Measurements from ENCODE around the gene IGDCC3.

IGDCC3 gene

DNA sequence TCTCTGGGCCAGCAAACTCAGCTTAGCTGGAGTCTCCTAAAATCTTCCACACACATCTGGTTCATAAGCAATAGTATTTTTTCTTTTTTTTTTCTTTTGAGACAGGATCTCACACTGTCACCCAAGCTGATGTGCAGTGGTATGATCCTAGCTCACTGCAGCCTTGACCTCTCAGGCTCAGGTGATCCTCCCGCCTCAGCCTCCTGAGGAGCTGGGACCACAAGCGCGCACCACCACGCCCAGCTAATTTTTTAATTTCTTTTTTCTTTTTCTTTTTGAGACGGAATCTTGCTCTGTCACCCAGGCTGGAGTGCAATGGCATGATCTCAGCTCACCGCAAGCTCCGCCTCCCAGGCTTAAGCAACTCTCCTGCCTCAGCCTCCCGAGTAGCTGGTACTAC lies 39.0 kb downstream of the IGDCC3 start:
- no peak for DNase-seq

DNA sequence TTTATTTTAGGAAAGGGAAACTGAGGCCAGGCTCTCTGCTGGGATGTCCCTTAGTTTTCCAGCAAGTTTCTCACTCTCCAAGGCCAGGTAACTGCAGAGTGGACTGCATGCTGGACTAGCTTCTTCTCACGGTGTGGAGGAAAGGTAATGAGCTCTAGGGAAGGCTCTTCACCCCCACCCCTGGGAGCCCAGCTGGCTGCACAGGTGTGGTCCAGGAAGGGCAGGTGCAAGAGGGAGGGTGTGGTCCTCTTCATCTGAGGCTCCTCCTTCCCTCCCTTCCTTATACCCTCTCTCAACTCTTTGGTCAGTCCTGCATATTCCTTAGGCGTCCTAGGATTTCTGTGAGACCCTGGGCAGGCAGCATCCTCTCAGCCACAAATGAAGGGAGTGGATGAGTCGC lies 39.4 kb downstream of the IGDCC3 start:
- no peak for DNase-seq

DNA sequence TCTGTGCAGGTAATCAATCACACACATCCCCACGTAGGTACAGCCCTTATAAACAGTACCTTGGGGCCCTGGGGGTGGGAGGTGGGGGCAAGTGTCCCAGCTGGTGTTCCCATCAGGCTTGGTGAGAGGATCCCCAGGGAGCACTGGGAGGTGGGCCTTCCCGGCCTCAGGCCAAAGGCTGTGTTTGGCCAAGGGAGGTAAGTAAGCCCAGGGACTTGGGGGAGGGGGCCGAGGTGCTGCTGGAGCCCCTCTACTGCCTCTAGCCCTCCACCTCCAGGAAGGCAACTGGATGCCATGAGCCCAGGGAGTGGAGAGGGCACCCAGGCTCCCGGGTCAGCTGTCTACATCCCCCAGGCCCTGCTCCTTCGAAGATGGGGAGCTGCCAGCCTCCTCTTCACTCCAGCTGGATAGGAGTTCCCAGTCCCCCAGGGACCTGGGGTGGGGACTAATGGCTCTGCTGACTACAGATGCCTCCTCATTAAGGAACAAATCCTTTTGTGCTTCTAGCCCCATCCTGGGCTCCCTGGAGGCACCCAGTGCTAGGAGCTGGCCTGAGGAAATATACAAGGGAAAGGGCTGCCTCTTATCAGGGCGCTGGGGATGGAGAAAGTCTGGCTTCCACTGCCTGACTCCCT lies 40.2 kb downstream of the IGDCC3 start:
- peak; percentile 68 for DNase-seq

DNA sequence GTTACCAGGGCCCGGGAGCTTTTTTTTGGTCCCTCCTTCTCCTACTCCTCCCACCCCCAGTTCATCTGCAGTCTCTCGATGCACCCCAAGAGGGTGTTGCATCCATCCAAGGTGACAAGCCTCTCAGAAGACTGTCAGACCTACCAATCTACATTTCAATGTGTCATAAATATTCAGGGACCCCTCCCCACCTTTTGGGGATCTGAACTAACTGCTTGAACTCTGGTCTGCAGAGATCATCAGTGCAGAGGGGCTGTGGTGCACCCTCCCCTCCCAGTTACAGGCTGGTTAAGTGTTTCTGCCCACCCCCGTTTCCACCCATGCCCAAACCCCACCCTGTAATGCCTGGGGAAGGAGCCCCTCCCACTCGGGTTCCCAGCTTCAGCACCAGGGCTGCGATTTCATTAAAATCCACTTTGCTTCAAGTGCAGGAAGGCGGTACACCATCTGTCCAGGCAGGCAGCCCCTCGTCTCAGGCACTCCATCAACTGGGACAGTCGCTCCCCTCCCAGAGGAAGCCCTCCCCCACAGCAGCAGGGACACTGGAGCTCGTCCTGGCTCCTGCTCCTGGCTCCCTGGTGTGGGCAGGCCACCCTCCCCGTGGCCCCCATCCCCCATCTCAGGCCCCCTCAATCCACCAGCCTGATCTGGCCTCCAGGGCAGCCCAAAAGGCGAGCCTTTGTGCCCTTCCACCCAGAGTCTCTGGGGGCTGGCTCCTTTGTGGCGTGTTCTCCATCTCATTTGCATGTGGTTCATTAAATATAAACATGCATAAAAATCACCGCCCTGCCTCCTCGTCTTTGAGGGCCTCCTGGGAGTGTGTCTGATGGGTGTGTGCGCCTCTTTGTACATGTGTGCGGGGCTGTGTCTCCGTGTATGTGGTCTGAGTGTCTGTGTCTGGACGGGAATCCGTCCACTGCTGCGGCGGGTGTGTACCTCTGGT lies 41.0 kb downstream of the IGDCC3 start:
- DNase-seq, result peak; percentile 59

DNA sequence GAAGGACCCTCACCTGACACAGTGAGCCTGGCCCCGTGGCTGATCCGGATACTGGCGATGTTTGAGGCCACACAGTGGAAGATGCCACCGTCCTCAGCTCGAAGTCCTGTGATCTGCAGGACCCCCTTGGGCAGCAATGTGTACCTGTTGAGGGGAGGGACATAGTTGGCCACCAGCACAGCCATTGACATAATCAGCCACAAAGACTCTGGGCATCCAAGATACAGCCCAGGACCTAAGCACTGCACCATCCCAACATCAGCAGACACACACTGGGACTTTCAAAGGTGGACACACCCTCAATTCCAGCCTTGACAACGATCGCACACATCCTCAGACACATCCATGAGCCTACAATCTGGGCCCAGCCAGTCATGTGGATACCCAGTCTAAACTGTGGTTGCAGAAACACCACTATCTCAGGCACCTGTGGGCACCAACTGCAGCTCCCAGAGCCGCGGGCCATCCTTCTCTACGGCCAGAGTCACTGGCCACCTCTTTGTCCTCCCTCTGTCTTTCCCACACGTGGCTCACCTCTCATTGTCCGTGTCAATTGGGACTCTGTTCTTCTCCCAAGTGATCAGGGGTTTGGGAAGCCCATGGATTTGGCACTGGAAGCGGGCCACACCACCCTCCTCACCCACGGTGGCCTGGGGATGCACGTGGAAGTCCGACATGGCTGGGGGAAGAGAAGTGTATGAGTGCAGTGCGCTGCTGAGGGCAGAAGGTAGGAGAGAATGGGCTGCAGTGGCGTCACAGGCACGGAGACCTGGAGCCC lies 42.3 kb downstream of the IGDCC3 start:
- no peak for DNase-seq

DNA sequence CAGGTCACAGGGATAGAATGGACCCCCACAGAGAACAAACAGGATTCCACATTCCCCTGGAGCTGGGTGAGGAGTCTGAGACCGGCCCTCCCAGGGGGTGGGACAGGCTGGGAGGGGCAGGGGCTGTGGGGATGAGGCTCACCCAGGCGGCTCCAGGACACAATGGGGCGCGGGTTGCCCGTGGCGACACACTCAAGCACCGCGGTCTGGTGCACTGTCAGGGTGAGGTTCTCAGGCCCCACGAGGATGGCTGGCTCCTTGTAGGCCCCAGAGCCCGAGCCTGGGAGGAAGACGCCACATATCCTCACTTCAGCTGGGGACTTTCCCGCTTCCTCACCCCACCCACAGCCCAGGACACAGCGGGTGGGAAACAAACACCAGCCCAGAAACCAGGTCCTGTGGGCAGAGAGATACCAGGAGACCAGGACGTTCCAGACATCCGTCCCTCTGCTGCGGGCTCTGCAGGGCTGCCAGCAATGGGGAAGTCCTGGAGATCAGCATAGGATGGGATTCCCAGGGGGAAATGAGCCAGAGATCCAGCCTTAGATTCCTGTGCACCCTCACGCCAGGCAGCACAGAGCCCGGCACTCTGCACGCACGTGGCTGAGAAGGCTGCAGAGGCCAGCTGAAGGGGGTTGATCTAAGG lies 43.1 kb downstream of the IGDCC3 start:
- peak; percentile 56 for DNase-seq

DNA sequence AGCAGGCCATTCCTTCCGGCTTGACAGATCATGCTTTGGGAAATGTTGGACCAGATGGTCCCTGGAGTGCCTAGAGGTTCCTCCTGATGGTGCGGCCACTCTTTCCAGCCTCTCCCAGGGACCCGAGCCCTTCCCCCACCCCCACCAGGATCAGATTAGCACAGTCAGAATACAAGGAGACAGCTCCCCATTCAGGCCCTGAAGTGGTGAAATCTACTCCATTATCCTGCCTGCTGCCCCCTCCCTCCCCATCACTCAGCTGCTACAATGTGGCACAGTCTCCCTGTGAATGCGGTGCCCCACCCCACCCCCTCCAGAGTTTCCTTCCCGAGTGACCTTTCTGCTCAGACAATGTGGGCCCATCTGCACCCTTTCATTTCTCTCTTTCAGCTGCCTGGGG lies 43.9 kb downstream of the IGDCC3 start:
- peak; percentile 61 for DNase-seq

DNA sequence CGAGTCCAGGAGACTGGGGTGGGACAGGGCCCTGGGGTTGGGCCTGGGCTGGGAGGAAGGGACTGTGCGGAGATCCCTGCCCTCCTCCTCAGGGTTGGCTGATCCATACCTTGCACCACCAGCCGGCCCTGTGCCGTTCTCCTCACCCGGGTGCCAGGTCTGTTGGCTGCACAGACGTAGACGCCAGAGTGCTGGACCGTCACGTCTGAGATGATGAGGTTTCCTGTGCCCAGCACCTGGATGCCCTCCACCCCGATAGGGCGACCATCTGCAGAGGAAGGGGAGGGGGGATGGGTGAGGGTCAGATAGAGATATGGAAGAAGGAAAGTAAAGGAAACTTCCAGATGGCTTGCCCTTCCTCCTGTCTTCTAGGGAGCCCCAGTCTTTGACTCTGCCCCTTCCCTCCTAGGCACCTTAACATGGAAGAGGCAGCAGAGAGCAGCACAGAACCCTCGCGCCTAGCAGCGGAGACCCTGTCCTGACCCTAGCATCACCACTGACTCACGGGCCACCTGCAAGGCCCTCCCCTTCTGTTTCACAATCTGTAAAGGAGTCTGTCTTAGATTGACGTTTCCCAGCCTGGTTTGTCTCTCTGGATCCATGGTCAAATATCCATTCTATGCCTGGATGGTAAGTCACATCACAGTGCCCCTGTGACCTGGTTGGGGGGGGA lies 44.5 kb downstream of the IGDCC3 start:
- no peak for DNase-seq

DNA sequence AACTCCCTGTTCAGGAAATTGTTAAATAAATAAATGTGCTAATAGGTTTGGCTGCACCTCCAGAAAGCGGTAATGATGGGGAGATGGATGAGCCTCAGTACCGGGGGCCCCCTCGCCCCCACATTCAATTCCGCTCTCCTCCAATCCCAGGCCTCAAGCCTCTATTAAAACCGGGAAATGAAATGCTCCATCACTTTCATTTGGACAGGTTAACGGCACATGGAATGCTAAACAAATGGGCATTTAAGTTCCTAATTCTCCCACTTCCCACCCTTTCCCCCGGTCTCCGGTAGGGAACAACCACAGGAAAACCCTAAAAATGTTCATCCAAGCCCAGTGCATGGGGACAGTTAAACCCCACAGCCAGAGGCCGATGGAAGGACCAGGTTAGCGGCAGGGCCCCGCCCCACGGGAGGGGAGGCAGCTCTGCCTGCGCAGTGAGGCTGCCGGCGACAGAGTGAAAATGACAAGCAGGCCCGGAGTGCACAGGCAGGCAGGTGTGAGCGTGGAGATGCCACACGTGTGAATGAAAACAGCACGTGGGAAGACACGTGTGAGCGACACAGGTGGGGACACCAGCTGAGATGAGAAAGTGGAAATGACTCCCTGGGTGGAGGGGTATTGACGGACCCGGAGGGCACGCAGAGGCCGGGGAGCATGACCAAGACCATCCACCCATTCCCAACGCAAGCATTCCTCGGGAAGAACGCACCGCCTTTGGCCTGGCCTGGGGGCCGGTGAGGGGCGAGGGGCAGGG lies 45.2 kb downstream of the IGDCC3 start:
- no peak for DNase-seq

DNA sequence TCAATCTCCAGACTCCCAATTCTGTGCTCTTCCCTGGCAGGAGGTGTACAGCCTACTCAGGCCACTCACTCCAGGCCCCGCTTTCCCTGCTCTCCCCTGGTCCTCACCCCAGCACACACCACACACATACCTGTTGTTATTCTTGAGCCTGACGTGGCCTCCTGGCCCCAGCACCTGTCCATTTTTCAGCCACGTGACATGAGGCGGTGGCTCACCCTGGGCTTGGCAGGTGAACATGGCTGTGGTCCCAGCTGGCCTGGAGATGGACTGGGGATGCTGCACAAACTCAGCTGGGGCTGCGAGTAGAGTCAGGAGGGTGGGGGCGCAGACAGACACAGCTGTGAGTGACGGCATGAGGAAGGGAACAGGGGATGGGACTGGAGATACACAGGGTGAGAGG lies 46.0 kb downstream of the IGDCC3 start:
- DNase-seq, result no peak

DNA sequence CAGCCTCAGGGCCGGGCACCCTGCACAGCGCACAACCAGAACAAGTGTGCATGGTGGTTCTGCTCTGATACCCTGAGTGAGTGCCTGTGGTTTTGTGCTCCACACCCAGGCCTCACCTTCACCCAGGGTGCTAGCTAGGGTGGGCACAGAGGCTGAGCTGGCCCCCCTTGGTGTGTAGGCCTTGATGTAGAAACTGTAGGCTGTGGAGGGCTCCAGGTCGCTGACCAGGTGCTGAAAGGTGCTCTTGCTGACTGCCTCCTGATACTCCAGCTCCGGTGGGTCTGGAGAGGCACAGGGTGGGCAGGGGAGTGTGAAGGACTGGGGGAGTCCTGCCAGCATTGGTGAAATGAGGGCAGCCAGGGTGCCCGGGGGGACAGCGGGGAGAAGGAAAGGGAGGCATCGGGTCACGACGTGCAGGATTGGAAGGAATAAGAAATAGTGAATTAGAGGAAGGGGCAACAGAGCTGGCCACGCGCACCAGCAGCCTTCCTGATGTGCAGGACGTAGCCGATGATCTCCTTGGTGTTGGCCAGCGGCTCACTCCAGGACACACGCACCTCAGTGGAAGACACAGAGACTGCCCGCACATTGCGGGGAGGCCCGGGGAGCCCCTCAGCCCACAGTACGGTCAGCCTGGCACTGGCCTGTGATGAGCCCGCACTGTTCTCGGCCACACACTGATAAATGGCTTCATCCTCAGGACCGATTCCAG lies 46.7 kb downstream of the IGDCC3 start:
- DNase-seq, result no peak

DNA sequence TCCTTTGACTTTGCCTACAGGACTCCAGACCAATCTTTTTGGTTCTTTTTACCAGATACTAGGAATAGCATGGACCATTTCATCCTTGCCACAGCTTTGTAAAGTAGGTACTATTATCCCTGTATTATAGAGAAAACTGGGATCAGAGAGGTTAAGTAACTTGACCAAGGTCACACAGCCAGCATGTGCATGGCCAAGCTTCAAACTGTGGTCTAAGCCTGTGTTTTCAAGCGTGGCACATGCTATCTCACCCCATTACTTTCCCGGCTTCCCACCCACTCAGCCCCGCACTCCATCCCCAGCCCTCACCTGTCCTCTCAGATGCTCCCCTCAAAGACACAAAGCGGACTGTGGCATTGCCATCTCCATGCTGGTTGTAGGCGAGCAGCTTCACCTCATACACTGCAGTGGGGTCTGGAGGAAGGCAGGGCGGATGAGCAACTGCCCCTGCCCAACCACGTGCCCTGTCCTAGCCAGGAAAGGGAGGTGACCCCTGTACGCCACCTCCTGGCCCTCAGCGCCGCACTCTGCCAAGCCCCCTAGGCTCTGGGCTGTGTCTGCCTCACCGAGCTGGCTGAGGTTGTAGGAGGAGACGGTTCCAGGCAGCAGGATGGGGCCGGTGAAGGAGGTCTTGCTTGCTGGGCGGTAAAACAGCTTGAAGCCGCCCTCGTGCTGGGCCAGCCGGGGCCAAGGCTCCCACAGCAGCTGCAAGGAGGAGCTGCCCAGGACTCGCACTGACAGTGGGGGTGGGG lies 47.6 kb downstream of the IGDCC3 start:
- DNase-seq, result no peak

DNA sequence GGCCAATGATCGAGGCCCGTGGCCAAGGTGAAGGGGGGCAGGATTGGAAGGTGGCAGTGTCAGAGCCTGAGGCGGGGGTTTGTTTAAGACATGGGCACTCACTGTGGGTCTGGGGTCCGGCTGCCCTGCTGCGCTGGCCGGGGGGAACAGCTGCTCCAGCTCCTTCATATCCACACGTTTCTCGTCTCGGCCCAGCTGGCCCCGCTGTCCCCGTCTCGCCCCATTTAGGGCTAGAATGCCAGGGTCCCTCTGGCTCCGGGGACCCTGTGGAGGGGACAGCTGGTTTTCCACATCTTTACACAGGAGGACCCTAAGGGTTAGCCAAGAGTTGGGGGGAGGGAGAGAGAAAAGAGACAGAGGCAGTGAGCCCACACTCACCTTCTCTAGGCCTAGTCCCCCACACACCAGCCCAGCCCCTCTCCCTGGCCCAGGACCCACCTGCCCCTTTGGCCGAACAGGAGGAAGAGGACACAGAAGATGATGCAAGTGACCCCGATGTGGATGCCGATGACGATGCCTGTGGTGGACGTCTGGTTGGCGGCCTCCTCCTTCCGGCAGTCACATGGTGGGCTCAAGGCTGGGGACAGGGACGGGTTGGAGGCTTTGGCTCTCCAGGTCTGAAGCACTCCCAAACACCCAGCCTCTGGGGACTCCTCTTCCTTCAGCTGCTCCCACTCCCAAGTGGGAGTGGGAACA lies 48.4 kb downstream of the IGDCC3 start:
- no peak for DNase-seq

DNA sequence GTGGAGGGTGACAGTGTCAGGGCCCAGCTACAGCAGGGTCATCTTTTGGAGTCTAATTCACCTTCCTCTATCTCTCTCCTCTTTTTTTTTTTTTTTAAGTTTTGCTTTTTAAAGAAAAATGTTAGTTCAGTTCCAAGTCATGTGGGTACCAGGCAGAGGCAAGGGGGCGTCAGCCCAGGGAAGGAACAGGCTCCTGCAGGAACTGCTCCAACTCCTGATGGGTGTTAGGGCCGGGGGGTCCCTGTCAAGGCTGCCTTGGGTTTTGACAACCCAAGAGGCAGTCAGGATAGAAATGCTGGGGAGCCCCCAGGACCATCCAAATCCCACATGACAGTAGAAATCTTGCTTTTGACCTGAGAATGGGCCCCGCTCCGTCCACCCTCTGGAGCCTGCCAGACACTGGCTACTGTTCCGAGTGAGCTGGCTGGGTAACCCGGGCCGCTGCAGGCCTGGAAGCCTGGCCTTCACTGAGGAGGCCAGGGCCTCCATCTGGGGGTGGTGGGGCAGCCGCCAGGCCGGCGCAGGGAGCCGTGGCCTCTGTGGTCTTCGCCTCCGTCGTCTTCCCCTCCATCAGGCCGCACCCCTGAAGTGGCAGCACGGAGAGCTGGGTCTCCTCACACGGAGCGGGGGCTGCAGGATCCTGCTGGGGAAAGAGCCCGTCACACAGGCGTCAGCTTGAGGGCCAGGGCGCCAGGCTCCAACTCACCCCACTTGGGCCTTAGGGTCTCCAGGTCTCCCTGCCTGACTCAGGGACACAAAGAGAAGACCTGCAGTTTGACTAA lies 49.1 kb downstream of the IGDCC3 start:
- DNase-seq, result no peak

DNA sequence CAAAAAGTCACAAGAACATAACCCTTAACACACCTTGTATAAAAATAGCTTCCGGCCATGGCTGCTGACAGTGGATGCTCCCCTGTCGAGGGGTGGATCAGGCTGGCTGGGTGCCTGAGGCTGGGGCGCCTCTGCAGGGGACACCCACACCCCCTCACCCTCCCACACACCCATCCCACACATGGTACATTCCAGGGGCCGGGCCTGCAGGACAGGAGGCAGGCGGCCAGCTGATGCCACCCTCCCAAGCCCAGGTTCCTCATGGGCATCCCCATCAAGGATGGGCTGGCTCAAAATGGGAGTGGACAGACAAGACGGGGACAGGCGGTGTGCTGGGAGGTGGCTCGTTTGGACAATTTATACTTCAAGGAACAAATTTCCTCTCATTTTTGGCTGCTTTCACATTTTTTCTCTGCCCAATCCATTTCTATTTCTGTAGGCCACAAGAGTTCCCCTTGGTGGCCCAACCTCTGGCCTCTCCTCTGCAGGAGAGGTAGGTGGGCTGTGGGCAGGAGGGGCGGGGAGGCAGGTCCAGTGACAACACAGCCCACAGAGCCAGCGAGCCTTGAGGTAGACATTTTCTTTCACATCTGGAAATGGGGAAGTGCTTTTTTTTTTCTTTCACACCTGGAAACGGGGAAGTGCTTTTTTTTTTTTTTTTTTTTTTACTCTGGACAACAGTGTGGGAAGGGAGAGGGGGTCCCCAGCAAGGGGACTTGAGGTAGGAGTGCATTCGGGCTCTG lies 50.0 kb downstream of the IGDCC3 start:
- DNase-seq, result no peak

DNA sequence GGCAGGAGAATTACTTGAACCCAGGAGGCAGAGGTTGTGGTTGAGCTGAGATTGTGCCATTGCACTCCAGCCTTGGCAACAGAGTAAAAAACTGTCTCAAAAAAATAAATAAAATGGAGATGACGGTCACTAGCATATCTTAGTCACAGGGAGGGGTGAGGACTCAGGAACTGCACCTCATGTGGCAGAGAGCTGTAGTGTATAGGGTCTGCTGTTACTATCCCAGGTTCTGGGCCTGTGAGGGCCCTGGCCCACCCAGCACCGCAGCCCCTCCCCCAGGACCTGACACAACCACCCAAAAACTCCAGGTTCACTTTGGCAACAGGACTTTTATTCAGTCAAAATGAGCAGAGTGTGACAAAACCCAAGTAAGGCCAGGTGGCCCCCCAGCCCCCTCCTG lies 51.0 kb downstream of the IGDCC3 start:
- no peak for DNase-seq

DNA sequence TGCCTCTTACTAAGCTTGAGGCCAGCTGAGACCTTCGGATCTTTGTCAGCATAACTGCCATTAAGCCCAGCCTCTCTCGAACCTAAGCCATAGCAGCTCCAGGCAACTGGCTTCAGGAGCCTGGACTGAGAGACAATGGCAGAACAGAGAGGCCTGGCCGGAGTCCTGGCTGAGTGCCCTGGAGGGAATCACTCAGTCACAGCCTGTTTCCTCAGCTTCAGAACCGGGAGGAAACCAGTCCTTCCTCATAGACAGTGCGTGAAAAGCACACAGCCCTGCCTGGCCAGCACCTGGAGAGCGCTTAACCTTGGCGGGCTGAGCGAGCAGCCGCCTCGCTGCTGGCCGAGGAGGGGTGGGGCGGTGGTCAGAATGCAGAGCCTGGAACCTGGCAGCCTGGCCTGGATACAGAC lies 51.7 kb downstream of the IGDCC3 start:
- DNase-seq, result no peak

DNA sequence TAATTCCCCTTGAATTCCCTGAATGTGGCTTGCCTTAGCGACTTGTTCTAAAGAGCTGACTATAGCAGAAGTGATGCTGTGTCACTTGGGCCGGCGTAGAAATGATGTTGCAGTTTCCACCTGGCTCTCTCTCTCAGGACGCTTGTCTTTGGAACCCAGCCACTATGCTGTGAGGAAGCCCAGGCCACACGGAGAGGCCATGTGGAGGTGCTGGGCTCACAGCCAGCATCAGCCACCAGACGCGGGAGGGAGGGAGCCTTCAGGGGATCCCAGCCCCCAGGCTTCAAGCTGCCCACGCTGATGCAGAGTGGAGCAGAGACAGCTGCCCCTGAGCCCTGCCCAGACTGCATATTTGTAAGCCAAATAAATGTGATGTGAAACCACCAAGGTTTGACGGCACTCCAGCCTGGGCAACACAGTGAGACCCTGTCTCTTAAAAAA lies 54.7 kb downstream of the IGDCC3 start:
- DNase-seq, result no peak
